GM19043 (cell line): ENCODE results near the gene PLK1.
"Not testable (repeated sequence)": the region's sequence is repeated elsewhere in the genome, so short reads cannot be mapped to it uniquely, and the experiment has no call there.

Experiments
- ATAC-seq: cut with Tn5 transposase; IDR thresholded peaks from one replicate; pipeline ENCODE4 v1.9.1; 2021; ENCODE audit warnings: low read depth; ENCODE audit not compliant: unreplicated experiment

The PLK1 gene

DNA sequence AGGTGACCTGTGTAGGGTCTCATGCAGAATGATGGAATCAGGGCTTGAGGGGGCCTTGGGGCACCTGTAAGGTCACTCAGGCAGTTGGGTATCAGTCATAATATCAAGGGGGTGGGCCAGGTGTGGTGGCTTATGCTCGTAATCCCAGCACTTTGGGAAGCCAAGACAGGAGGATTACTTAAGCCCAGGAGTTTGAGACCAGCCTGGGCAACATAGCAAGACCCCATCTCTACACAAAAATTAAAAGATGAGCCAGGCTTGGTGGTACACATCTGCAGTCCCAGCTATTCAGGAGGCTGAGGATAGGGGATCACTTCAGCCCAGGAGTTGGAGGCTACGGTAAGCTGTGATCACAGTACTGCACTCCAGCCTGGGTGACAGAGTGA, 26.8 kb downstream of the PLK1 start:
- ATAC-seq = no peak

DNA sequence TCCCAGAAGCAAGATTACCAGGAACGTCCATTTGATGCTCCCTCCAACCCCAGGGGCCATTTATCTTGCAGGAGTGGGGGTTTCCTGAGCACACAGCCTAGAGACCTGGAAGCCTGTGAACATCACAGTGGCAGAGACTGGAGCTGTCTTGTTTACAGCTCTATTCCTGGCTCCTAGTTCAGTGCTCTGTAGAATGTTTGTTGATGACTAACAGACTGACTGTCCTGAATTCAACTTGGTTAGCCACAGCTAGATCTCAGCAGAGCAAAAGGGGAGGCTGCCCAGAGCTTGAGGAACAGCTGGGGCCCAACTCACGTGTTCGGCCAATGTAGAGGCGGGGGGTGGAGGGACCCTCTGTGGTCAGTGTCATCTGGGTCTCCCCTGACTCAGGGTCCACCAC, 27.8 kb downstream of the PLK1 start:
- no peak for ATAC-seq

DNA sequence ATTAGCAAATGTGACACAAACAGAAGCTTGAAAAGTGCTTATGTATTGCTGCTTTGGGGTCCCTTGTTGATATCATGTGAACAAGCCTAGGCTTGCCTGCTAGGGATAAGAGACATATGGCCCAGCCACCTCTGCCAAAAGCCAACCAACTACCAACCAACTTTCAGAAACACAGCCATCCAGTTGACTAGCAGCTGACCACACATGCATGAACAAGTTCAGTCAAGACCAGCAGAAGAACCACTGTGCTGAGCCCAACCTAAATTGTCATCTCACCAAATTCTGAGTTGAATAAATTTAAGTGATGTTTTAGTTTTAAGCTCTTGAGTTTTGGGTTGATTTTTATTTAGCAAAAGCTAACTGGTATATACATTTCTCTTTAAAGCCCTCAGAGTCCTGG, 30.8 kb downstream of the PLK1 start:
- ATAC-seq = no peak

DNA sequence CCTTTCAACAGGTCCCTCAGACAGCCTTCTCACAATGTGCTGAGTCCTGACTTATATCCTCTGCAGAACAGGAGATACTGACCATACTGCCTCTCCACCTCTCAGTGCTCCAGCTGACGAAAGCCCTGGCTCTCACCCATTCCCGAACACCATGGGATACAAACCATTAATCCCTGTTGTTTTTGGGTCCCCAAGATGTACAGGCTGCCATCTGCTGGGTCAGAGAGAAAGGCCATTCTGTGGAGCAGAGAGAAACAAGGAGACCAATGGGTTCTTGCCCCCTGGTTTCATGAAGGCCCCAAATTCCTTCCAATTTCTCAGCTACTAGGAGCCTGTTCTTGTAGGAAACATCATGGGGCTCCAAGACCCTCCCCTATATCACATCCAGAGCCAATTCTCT, 31.3 kb downstream of the PLK1 start:
- no peak for ATAC-seq

DNA sequence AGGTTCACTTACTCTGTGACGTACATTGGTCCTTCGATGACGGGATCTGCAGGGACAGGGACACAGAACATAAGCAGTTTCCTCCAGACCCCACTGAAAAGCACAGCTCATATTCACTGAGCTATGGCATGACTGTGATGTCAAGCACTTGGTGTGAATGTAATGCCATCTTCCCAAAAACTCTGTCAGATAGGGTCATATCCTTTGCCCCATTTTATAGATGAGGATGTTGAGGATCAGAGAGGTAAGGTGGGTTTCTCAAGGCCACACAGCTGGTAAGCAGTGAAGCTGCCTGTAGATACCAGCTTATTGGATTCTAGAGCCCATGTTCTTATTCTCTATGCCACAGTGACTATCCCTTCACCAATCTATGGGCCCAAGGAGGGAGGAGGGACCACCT, 31.8 kb downstream of the PLK1 start:
- no peak for ATAC-seq

DNA sequence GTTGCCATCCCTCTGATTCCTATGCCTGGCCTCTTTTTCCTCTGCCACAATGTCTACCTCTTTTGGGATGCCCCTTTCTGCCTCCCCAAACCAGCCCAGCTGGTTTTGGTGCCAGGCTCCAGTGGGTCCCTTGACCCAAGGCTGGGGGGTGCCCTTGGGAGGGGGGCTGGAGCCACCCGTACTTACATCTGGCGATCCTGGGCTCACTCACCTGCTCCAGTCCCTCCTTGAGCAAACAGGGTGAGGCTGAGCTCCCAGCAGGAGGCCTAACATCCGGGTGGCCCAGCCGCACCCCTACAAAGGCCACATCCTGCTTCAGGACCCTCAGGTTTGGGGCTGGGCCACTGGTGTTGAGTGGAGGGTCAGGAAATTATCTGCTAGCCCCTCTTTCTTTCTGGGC, 33.1 kb downstream of the PLK1 start:
- ATAC-seq = no peak

DNA sequence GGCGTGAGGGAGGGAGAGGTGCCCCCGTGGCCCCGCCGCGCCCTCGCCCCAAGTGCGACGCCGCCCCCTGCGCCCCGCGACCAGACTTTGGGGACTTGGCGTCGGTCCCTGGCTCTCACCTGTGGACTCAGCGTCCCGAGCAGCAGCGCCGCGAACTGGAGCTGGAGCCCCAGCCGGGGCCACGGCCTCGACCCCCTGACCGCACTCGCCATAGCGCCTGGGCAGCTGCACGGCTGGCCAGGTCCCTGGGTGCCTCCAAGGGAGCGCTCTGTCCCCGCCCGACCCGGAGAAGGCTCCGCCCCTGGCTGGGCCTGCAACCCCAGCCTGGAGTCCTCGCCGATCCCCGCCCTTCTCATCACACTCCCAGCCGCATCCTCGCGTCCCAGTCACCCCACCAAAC, 34.3 kb downstream of the PLK1 start, which contains the start of gene ERN2:
Gene ERN2 (minus strand): TSS at position 247 of the 400 bp plus-strand sequence. CDS start 35 bp downstream, at position 212.
- ATAC-seq = no peak

DNA sequence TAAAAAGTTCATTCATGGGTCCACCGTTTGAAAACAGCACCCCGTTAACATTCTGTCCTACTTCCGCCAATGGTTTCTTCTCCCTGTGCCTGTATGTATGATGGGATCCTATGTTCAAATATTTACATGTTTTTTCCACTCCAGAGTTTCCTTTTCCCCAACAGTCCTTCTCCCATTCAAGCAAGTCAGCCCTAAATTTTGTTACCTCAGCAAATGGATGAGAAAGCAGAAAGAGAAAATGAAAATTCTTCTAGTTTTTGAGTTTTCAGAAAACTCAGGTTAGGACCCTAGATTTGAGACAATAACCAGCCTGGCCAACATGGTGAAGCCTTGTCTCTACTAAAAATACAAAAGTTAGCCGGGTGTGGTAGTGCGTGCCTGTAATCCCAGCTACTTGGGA, 37.8 kb downstream of the PLK1 start:
- ATAC-seq = no peak

DNA sequence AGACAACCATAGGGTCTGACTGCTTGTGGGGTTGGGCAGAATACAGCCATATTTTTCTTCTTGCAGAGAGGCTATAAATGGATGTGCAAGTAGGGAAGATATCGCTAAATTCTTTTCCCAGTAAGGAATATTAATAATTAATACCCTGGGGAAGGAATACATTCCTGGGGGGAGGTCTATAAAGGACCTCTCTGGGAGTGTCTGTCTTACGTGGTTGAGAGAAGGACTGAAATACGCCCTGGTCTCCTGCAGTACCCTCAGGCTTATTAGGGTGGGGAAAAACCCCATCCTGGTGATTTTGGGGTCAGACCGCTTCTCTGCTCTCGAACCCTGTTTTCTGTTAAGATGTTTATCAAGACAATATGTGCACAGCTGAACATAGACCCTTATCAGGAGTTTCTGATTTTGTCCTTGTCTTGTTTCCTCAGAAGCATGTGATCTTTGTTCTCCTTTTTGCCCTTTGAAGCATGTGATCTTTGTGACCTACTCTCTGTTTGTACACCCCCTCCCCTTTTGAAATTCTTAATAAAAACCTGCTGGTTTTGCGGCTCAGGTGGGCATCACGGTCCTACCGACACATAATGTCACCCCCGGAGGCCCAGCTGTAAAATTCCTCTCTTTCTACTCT, 44.0 kb downstream of the PLK1 start:
- not testable (repeated sequence) for ATAC-seq

DNA sequence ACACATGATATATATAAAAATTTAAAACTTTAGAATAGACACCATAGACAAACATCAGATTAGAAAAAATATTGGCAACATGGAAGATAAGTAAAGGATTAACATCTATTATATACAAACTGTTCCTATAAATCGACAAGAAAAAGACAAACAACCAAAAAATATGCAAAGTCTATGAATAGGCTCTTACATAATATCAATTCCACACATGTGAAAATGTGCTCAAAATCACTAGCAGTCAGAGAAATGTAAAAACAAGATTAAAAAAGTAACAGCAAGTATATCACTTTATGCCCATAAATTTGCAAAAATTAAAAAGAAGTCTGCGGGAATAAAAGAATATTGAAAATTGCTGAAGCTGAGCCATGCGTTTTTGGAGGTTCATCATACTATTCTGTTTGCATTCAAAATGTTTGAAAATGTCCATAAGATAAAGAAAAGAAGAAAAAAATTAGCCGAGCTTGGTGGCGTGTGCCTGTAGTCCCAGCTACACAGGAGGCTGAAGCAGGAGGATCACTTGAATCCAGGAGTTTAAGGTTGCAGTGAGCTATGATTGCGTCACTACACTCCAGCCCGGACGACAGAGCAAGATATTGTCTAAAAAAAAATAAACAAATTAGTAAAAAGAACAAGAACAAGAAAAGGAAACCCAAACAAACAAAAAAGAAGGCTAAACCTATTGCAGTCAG, 45.6 kb downstream of the PLK1 start:
- ATAC-seq = no peak

DNA sequence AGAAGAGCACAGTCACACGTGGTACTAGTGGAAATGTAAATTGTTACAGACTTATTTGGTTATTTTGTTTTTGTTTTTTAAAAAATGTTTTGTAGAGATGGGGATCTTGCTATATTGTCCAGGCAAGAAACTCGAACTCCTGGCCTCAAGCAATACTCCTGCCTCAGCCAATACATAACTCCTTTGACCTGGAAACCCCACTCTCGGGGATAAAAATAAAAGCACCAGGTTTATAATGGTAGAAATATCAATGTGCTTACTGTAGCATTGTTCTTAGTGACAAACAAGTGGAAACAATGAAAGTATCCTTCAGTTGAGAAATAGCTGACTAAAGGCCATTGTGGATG, 46.1 kb downstream of the PLK1 start:
- no peak for ATAC-seq

DNA sequence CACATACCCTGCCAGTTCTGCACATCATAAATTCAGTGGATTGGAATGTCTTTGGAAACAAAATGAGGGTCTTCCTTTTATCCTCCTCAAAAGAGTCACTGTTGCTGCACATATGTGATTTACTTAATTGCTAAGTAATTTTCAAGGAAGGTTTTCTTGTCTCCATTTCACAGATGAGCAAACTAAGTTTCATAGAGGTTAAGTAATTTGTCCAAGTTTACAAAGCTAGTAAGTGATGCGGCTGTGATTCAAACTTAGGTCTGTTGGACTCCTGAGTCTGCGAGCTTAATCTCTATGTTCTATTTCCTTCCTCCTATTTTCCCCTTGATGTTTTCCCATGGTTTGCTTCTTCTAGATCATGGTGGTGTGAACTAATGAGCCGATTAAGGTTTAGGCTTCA, 48.0 kb downstream of the PLK1 start:
- ATAC-seq = no peak

DNA sequence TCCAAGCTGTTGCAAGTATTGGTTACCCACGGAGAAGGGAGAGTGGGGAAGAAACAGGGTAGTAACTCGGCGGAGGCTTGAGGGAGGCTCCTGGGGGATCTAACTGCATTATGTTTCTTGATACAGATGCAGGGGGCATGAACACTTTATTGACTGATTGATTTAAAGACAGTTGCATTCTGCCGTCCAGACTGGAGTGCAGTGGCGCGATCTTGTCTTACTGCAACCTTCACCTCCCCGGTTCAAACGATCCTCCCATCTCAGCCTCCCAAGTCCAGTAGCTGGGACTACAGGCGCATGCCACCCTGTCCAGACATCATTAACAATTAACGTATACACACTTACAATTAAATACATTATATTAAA, 49.4 kb downstream of the PLK1 start:
- no peak for ATAC-seq

DNA sequence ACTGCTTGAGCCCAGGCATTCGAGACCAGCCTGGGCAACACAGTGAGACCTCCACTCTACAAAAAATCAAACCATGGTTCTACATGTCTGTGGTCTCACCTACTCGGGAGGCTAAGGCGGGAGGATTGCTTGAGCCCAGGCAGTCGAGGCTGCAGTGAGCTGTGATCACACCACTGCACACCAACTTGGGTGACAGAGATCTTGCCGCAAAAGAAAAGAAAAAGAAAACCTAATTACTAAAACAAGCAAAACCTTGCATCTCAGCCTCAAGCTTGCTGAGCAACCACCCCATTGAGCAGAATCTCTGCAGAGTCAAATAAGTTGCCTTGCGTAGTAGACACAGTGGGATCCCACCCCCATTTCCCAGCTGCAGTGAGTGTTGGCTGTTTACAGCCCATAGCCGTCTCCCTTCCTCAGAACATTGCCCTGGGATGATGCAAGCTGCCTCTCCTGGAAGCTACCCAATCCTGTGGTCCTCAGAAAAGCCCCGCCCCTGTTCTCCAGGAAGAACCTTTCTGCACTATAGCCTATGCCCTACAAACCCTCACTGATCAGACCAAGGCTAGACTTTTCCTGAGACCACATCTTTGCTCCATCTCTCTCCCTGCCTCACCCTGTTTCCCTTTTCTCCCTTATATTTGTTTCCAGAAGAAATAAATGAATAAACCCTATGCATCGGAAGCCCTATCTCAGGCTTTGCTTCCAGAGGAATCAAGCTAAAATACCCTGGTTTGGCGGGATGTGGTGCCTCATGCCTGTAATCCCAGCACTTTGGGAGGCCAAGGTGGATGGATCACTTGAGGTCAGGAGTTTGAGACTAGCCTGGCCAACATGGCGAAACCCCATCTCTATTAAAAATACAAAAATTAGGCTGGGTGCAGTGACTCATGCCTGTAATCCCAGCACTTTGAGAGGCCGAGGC, 51.1 kb downstream of the PLK1 start:
- no peak for ATAC-seq

DNA sequence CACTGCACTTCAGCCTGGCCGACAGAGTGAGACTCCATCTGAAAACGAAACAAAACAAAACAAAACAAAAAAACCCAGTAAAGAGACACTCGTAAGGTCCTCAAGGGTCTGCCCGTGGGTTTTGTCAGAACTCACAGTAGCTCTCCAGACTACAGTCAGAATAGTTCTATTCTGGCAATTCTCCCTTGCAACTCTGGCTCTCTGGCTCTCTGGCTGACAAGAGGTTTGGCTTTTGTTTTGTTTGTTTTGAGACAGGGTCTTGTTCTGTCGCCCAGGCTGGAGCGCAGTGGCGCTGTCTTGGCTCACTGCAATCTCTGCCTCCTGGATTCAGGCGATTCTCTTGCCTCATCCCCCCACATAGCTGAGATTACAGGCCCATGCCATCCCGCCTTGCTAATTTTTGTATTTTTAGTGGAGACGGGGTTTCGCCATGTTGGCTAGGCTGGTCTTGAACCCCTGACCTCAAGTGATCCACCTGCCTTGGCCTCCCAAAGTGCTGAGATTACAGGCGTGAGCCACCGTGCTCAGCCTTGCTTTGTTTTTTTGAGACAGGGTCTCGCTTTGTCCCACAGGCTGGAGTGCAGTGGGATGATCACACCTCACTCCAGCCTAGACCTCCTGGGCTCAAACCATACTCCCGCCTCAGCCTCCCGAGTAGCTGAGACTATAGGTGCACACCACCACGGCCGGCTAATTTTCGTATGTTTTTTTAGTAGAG, 55.6 kb downstream of the PLK1 start:
- no peak for ATAC-seq

DNA sequence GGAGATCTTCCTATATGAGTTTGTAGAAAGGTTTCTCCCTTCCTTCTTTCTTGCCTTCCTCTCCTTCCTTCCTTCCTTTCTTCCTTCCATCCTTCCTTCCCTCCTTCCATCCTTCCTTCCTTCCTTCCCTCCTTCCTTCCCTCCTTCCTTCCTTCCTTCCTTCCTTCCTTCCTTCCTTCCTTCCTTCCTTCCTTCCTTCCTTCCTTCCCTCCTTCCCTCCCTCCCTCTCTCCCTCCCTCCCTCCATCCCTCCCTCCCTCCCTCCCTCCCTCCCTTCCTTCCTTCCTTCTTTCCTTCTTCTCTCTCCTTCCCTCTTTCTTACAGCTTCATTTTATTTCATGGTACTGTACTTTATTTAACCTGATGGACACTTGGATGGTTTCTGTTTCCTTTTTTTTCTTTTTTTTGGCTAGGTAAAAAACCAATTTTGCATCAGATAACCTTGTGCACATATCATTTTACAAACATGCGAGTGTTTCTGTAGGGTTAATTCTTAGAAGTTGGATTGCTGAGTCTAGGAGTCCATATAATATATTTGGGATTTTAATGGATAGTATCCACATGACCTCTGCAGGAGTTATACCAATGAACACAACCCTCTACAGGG, 58.8 kb downstream of the PLK1 start:
- not testable (repeated sequence) for ATAC-seq

DNA sequence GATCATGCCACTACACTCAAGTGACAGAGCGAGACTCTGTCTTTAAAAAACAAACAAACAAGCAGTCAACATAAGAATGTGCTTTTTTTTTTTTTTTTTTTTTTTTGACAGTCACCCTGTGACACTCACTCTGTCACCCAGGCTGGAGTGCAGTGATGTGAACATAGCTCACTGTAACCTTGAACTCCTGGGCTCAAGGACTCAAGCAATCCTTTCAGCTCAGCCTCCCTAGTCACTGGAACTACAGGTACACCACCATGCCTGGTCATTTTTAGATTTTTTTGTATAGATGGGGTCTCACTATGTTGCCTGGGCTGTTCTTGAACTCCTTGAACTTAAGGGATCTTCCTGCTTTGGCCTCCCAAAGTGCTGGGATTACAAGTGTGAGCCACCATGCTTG, 60.8 kb downstream of the PLK1 start:
- ATAC-seq = no peak
